ENCODE results near the gene PAN2. TPM values are rescaled to one million over a fixed set of nuclear protein-coding genes. Genes with fewer than 3 reads are reported as not detected.
"Not testable (repeated sequence)": the region's sequence is repeated elsewhere in the genome, so short reads cannot be mapped to it uniquely, and the experiment has no call there.

The PAN2 gene
- total RNA-seq, 1 donor from 2014 or later = 69.6 TPM

DNA sequence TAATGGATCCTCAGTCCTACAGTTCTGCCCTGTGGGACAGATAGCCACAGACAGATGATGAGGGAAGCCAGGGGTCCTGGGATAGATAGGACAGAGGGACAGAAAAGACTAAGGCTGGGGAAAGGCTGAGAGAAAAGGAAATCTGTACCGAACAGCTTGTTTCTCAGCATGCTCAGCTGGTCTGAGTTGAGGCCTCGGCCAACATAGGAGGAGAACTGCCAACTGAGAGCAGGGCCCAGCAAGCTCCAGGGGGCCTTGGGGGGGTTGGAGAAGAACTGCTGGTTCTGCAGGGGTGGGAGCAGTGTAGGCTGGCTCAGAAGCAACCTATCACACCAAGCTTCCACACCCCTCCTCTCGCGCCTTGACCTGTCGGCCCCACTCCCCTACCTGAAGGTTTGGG lies 15.0 kb upstream of the PAN2 start:
- Mint-ChIP-seq H3K27ac (ENCODE audit: unreplicated experiment) (no peak overlapping the region), H3K9me3 (no peaks in the 10 kb centered on the region), H3K27me3 (ENCODE audit: low read depth) (no peaks in the 10 kb centered on the region), H3K36me3 (ENCODE audit: low read depth) (peaks cover 7% of the 10 kb centered on the region), H3K4me3 (no peak overlapping the region), H3K4me1 (no peaks in the 10 kb centered on the region)
- no peak for DNase-seq (ENCODE audit: low read depth, low spot score)
- TF ChIP-seq, protein P1, sequence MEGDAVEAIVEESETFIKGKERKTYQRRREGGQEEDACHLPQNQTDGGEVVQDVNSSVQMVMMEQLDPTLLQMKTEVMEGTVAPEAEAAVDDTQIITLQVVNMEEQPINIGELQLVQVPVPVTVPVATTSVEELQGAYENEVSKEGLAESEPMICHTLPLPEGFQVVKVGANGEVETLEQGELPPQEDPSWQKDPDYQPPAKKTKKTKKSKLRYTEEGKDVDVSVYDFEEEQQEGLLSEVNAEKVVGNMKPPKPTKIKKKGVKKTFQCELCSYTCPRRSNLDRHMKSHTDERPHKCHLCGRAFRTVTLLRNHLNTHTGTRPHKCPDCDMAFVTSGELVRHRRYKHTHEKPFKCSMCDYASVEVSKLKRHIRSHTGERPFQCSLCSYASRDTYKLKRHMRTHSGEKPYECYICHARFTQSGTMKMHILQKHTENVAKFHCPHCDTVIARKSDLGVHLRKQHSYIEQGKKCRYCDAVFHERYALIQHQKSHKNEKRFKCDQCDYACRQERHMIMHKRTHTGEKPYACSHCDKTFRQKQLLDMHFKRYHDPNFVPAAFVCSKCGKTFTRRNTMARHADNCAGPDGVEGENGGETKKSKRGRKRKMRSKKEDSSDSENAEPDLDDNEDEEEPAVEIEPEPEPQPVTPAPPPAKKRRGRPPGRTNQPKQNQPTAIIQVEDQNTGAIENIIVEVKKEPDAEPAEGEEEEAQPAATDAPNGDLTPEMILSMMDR (conservative IDR thresholded peaks at IDR 0.05) = no peak

DNA sequence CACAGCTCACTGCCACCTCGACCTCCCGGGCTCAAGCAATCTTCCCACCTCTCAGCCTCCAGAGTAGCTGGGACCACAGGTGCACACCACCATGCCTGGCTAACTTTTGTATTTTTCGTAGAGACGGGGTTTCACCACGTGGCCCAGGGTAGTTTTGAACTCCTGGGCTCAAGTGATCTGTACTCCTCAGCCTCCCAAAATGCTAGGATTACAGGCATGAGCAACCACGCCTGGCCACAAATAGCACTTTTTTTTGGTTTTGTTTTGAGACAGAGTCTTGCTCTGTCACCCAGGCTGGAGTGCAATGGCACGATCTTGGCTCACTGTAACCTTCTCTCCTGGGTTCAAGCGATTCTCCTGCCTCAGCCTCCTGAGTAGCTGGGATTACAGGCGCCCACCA lies 13.5 kb upstream of the PAN2 start:
- H3K4me3 Mint-ChIP-seq; H3K27ac Mint-ChIP-seq (ENCODE audit: unreplicated experiment); H3K36me3 Mint-ChIP-seq (ENCODE audit: low read depth); H3K9me3 Mint-ChIP-seq; H3K27me3 Mint-ChIP-seq (ENCODE audit: low read depth); H3K4me1 Mint-ChIP-seq; DNase-seq (ENCODE audit: low read depth, low spot score): not testable (repeated sequence)

DNA sequence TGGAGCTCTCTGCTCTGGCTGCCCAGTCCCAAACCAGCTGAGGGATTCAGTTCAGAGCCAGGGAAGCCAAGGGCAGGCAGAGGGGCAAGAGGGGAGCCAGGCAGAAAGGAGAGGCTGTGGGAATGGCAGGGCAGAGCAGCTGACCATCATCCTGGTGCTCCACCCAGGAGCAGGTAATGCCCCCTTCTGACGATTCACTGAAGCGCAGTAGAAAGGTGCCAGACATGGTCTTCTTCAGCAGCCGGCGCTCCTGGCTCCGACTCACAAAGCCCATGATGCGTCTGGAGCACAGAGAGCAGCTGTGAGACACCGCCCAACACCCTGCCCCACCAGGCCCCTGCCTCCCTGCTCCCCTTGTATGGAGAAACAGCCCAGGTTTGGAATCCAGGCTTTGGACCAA lies 12.9 kb upstream of the PAN2 start:
- Mint-ChIP-seq H3K4me1 (no peaks in the 10 kb centered on the region), H3K36me3 (ENCODE audit: low read depth) (peaks cover 10% of the 10 kb centered on the region), H3K4me3 (no peak overlapping the region), H3K9me3 (no peaks in the 10 kb centered on the region), H3K27me3 (ENCODE audit: low read depth) (no peaks in the 10 kb centered on the region), H3K27ac (ENCODE audit: unreplicated experiment) (no peak overlapping the region)
- TF ChIP-seq, protein P1 (conservative IDR thresholded peaks at IDR 0.05) = no peak
- DNase-seq (ENCODE audit: low read depth, low spot score) = no peak

DNA sequence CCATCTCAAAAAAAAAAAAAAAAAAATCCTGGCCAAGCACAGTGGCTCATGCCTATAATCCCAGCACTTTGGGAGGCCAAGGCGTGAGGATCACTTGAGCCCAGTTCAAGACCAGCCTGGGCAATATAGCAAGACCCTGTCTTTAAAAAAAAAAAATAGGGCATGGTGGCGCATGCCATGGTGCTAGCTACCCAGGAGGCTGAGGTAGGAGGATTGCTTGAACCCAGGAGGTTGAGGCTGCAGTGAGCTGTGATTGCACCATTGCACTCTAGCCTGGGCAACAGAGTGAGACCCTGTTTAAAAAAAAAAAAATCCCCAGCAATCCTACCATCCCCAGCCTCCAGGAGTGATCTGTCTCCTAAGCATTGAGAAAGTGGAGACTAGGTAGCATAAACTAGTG lies 8.5 kb upstream of the PAN2 start:
- DNase-seq (ENCODE audit: low read depth, low spot score); H3K9me3 Mint-ChIP-seq; H3K4me3 Mint-ChIP-seq; H3K27me3 Mint-ChIP-seq (ENCODE audit: low read depth); H3K36me3 Mint-ChIP-seq (ENCODE audit: low read depth); H3K27ac Mint-ChIP-seq (ENCODE audit: unreplicated experiment); H3K4me1 Mint-ChIP-seq: not testable (repeated sequence)

DNA sequence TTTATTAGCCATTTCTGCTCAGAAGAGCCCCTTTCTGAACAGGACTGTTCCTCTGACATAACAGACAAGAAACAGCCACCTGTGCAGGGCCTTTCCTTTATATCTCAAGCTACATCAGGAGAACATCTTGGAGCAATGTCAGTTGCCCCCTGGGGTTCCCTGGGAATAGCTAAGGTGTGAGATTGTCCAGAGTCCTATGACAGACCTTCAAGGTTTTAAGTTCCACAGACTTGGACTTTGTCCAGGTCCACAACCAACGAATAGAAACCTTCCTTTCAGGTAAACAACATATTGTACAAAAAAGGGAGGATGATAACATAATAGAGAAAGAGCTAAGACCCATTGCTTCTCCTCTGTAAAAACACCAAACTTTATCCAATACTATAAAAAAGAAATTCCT lies 7.8 kb upstream of the PAN2 start:
- no peak for DNase-seq (ENCODE audit: low read depth, low spot score)
- Mint-ChIP-seq H3K4me1 (peaks cover 5% of the 10 kb centered on the region), H3K36me3 (ENCODE audit: low read depth) (peaks cover 3% of the 10 kb centered on the region), H3K27me3 (ENCODE audit: low read depth) (no peaks in the 10 kb centered on the region), H3K4me3 (no peak overlapping the region), H3K9me3 (no peaks in the 10 kb centered on the region), H3K27ac (ENCODE audit: unreplicated experiment) (no peak overlapping the region)
- TF ChIP-seq, protein P1 (conservative IDR thresholded peaks at IDR 0.05) = no peak

DNA sequence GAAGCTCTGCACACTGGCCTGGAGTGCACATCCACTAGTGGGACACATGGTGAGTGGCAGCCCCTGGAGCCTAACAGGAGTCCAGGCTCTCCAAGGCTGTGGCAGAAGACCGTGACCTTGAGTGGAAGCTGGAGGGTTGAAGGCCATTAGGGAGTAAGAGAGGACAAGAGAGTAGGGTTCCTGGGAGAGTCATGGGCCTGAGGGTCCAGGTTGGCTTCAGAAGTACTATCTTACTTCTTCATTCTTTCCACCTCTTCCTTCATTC lies 5.3 kb upstream of the PAN2 start:
- H3K27ac Mint-ChIP-seq (ENCODE audit: unreplicated experiment) = no peak overlapping the region
- TF ChIP-seq, protein P1 (conservative IDR thresholded peaks at IDR 0.05) = no peak
- H3K27me3 Mint-ChIP-seq (ENCODE audit: low read depth) = no peaks in the 10 kb centered on the region
- H3K4me1 Mint-ChIP-seq = peaks cover 10% of the 10 kb centered on the region
- H3K4me3 Mint-ChIP-seq = no peak overlapping the region
- H3K36me3 Mint-ChIP-seq (ENCODE audit: low read depth) = peaks cover 3% of the 10 kb centered on the region
- no peaks in the 10 kb centered on the region for H3K9me3 Mint-ChIP-seq
- DNase-seq (ENCODE audit: low read depth, low spot score) = no peak

Measured in neural crest cell (in vitro differentiated cells).